ENCODE results near the gene TSHR.
"Not testable (repeated sequence)": the region's sequence is repeated elsewhere in the genome, so short reads cannot be mapped to it uniquely, and the experiment has no call there.

The TSHR gene

DNA sequence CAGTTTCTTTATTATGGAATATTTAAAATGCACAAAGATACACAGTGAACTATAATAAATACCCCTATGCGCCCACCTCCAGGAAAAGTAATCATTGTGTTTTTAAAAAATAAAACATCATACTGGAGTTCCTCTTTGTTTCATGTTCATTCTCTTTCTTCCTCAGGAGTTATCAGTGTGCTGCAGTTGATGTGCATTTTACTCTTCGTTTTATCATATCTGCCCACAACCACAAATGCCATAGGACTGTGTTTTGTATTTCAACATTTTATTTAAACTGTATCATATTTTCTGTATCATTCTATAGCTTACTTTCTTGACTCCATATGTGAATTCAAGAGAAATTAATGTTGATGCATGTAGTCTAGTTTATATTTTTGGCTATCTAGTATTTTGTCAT lies 53.9 kb downstream of the TSHR start:
- no peak overlapping the region for H3K4me3 ChIP-seq (ENCODE audit: low read length)
- no peak for DNase-seq (ENCODE audit: low read depth)
- TF ChIP-seq, protein P1, sequence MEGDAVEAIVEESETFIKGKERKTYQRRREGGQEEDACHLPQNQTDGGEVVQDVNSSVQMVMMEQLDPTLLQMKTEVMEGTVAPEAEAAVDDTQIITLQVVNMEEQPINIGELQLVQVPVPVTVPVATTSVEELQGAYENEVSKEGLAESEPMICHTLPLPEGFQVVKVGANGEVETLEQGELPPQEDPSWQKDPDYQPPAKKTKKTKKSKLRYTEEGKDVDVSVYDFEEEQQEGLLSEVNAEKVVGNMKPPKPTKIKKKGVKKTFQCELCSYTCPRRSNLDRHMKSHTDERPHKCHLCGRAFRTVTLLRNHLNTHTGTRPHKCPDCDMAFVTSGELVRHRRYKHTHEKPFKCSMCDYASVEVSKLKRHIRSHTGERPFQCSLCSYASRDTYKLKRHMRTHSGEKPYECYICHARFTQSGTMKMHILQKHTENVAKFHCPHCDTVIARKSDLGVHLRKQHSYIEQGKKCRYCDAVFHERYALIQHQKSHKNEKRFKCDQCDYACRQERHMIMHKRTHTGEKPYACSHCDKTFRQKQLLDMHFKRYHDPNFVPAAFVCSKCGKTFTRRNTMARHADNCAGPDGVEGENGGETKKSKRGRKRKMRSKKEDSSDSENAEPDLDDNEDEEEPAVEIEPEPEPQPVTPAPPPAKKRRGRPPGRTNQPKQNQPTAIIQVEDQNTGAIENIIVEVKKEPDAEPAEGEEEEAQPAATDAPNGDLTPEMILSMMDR (conservative IDR thresholded peaks at IDR 0.05; ENCODE audit: low read length), result no peak

DNA sequence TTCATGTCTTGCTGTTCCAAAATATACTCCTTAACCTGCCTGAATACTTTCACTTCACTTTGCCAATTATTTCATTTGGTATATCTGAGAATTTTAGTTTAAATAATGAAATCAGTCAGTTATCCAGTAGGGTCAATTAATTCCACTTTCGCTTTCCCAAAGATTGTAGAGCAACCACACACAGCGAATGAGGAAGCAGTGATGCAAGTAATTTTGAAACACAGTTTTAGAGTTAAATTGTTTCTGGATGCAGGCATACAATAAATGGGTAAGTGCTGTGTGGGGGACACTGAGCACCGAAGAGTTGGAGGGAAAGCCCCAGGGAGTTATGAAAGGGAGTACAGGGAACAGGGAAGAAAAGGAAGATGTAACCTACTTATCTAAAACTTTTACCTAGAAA lies 62.8 kb downstream of the TSHR start:
- H3K4me3 ChIP-seq (ENCODE audit: low read length), result no peak overlapping the region
- TF ChIP-seq, protein P1 (conservative IDR thresholded peaks at IDR 0.05; ENCODE audit: low read length), result no peak
- DNase-seq (ENCODE audit: low read depth), result no peak

DNA sequence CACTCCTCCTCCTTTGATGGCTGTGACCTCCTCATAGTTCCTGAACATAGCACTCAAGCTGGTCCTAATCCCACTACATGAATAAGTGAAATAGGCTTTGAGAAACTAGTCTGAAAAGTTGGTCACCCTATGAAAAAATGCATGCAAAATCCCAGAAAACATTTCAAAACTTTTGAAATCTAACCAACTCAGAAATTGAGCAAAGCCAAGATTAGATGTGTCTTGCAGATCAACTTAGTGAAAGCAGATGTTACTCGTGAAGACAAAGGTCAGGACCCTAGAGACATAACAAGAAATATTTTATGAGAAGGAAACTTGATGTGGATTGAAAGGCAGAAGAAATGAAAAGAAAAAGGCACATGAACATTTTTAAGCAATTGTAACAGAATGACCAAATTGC lies 63.3 kb downstream of the TSHR start:
- no peak for DNase-seq (ENCODE audit: low read depth)
- TF ChIP-seq, protein P1 (conservative IDR thresholded peaks at IDR 0.05; ENCODE audit: low read length), result no peak
- H3K4me3 ChIP-seq (ENCODE audit: low read length), result no peak overlapping the region

DNA sequence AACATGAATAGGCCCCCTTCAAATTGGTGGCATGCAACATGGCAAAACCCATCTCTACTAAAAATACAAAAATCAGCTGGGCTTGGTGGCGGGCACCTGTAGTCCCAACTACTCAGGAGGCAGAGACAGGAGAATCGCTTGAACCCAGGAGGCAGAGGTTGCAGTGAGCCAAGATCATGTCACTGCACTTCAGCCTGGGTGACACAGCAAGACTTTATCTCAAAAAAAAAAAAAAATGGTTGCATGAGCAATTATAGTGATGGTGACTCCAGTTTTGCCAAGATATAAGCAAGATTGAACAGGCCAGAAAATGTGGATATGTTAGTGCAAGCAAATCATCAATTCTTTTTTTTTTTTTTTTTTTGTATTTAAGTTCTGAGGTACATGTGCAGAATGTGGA lies 63.7 kb downstream of the TSHR start:
- not testable (repeated sequence) for H3K4me3 ChIP-seq (ENCODE audit: low read length); DNase-seq (ENCODE audit: low read depth)

- TF ChIP-seq, protein P1 (conservative IDR thresholded peaks at IDR 0.05; ENCODE audit: low read length), result no peak
- no peak overlapping the region for H3K4me3 ChIP-seq (ENCODE audit: low read length)
- no peak for DNase-seq (ENCODE audit: low read depth)
These were observed 67.8 kb downstream of the TSHR start for GRCh38 chr14:81023095-81023710.

DNA sequence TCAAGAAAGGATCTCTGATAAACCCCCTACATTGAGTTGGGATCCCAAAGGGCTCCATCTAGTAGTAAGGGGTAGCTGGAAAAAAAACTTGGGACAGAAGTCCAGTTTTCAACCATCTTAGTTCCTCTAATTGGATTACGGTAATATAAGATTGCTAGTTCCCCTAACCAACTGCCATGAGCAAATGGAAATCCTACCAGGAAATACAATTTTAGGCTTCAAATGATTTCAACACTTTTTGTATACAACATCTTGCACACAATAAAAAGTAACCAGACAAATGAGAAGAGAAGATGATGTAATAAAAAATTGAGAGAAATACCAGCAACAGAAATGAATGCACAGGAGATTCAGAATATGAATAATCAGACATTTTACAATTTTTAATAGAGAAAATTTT lies 73.0 kb downstream of the TSHR start:
- DNase-seq (ENCODE audit: low read depth), result no peak
- H3K4me3 ChIP-seq (ENCODE audit: low read length), result no peak overlapping the region
- TF ChIP-seq, protein P1 (conservative IDR thresholded peaks at IDR 0.05; ENCODE audit: low read length), result no peak

DNA sequence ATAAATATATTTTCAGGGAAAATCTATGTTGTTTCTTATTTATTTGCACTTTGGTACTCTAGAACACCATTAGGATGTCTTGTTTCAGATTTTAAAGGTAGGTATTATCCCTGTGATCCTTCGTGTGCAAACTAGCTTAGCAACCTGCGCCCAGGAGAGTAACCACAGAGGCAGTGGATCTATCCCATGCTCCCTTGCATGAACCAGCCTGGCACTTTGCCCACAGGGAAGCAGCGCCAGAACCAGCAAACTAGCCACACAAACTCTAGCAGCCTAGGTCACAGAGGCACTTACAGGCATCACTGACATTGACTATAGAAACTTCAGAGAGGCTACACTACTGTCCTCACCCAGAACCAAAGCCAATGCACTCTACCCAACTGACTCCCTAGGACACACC lies 76.1 kb downstream of the TSHR start:
- TF ChIP-seq, protein P1 (conservative IDR thresholded peaks at IDR 0.05; ENCODE audit: low read length), result no peak
- no peak overlapping the region for H3K4me3 ChIP-seq (ENCODE audit: low read length)
- no peak for DNase-seq (ENCODE audit: low read depth)

All from AG10803 (cell line).